Measurements from ENCODE around the gene CEBPB.
"Not testable (repeated sequence)": the region's sequence is repeated elsewhere in the genome, so short reads cannot be mapped to it uniquely, and the experiment has no call there.

The CEBPB gene

GRCh38 chr20:50192364-50193198, 2.0 kb downstream of the CEBPB start:
- peak in 46 of 58 donors; percentile 6 to 76 (median 47) for DNase-seq

GRCh38 chr20:50193199-50193835, 2.7 kb downstream of the CEBPB start:
- DNase-seq: peak in 21 of 58 donors; percentile 6 to 72 (median 36)

GRCh38 chr20:50193836-50194421, 3.3 kb downstream of the CEBPB start:
- DNase-seq: peak in 20 of 58 donors; percentile 8 to 72 (median 32)

- no peak for DNase-seq
Measured at GRCh38 chr20:50194422-50194830, 3.8 kb downstream of the CEBPB start.

GRCh38 chr20:50194831-50195523, 4.3 kb downstream of the CEBPB start:
- DNase-seq: peak in 2 of 58 donors; percentile 1 to 3

- no peak for DNase-seq
Measured at GRCh38 chr20:50195524-50196120, 5.0 kb downstream of the CEBPB start.

GRCh38 chr20:50196248-50196647, 5.6 kb downstream of the CEBPB start:
- no peak for DNase-seq

GRCh38 chr20:50196896-50197295, 6.3 kb downstream of the CEBPB start:
- no peak for DNase-seq

- DNase-seq: no peak
Measured at GRCh38 chr20:50197463-50198179, 7.0 kb downstream of the CEBPB start.

GRCh38 chr20:50198180-50198666, 7.6 kb downstream of the CEBPB start:
- no peak for DNase-seq

- no peak for DNase-seq
Measured at GRCh38 chr20:50198716-50199115, 8.1 kb downstream of the CEBPB start.

- no peak for DNase-seq
Measured at GRCh38 chr20:50199703-50200102, 9.1 kb downstream of the CEBPB start.

- DNase-seq: no peak
Measured at GRCh38 chr20:50200482-50201104, 10.0 kb downstream of the CEBPB start.

GRCh38 chr20:50201710-50202109, 11.1 kb downstream of the CEBPB start:
- DNase-seq: not testable (repeated sequence)

GRCh38 chr20:50202677-50203076, 12.0 kb downstream of the CEBPB start:
- no peak for DNase-seq

GRCh38 chr20:50203951-50204937, 13.6 kb downstream of the CEBPB start:
- DNase-seq: no peak

GRCh38 chr20:50207026-50207425, 16.4 kb downstream of the CEBPB start:
- DNase-seq: no peak

- no peak for DNase-seq
Measured at GRCh38 chr20:50208085-50208491, 17.5 kb downstream of the CEBPB start.

GRCh38 chr20:50208815-50209214, 18.2 kb downstream of the CEBPB start:
- DNase-seq: not testable (repeated sequence)

Measured in anterior cingulate cortex (tissue), 58 donors.